ENCODE measurements around the gene BRD4. TPM values are rescaled to one million over a fixed set of nuclear protein-coding genes. Genes with fewer than 3 reads are reported as not detected.

The BRD4 gene
- polyA plus RNA-seq, 2 of the 4 experiments (the other 2 are of a cell fraction) = 8.3 to 22.5 TPM

- Histone ChIP-seq H3K9me3 (no peaks in the 10 kb centered on the region), H3K27ac (no peak overlapping the region), H3K4me2 (no peak overlapping the region), H3K4me1 (peaks cover 74% of the 10 kb centered on the region), H3K4me3 (no peak overlapping the region)
- no peak for ATAC-seq
- DNase-seq (ENCODE audit: low read depth in 1 of 2, low spot score in 1 of 2) = no peak
- ChIA-PET CTCF (no interaction called here), POLR2A (no interaction called here)
- WGBS (ENCODE audit: missing lambda C conversion rate) = 93% methylated on average over 10 of the region's 10 CpGs
- FAIRE-seq = no peak
- TF ChIP-seq CHD4 (IDR thresholded peaks at IDR 0.05; ENCODE audit: borderline replicate concordance) (no peak), JUN (IDR thresholded peaks at IDR 0.05) (no peak), FOSB (CRISPR knock-in tag; IDR thresholded peaks at IDR 0.05) (no peak), HEYL (CRISPR knock-in tag; IDR thresholded peaks at IDR 0.05) (no peak), HOXA7 (CRISPR knock-in tag; IDR thresholded peaks at IDR 0.05) (no peak), ZC3H11A (IDR thresholded peaks at IDR 0.05) (no peak), ZNF302 (CRISPR knock-in tag; IDR thresholded peaks at IDR 0.05) (no peak), NR3C1 (IDR thresholded peaks at IDR 0.05) (no peak), RFX5 (IDR thresholded peaks at IDR 0.05) (no peak), MAZ (IDR thresholded peaks at IDR 0.05; ENCODE audit: borderline replicate concordance, low read depth, low read length) (no peak), HOXB13 (CRISPR knock-in tag; IDR thresholded peaks at IDR 0.05; ENCODE audit: low read depth) (no peak), ZSCAN20 (CRISPR knock-in tag; IDR thresholded peaks at IDR 0.05) (no peak)
- TF ChIP-seq, protein P1, sequence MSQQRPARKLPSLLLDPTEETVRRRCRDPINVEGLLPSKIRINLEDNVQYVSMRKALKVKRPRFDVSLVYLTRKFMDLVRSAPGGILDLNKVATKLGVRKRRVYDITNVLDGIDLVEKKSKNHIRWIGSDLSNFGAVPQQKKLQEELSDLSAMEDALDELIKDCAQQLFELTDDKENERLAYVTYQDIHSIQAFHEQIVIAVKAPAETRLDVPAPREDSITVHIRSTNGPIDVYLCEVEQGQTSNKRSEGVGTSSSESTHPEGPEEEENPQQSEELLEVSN (IDR thresholded peaks at IDR 0.05; ENCODE audit: borderline replicate concordance, low read depth) = no peak
- TF ChIP-seq, protein P2, sequence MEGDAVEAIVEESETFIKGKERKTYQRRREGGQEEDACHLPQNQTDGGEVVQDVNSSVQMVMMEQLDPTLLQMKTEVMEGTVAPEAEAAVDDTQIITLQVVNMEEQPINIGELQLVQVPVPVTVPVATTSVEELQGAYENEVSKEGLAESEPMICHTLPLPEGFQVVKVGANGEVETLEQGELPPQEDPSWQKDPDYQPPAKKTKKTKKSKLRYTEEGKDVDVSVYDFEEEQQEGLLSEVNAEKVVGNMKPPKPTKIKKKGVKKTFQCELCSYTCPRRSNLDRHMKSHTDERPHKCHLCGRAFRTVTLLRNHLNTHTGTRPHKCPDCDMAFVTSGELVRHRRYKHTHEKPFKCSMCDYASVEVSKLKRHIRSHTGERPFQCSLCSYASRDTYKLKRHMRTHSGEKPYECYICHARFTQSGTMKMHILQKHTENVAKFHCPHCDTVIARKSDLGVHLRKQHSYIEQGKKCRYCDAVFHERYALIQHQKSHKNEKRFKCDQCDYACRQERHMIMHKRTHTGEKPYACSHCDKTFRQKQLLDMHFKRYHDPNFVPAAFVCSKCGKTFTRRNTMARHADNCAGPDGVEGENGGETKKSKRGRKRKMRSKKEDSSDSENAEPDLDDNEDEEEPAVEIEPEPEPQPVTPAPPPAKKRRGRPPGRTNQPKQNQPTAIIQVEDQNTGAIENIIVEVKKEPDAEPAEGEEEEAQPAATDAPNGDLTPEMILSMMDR (IDR thresholded peaks at IDR 0.05) = no peak
These were observed 44.8 kb downstream of the BRD4 start for GRCh38 chr19:15287496-15287895.

DNA sequence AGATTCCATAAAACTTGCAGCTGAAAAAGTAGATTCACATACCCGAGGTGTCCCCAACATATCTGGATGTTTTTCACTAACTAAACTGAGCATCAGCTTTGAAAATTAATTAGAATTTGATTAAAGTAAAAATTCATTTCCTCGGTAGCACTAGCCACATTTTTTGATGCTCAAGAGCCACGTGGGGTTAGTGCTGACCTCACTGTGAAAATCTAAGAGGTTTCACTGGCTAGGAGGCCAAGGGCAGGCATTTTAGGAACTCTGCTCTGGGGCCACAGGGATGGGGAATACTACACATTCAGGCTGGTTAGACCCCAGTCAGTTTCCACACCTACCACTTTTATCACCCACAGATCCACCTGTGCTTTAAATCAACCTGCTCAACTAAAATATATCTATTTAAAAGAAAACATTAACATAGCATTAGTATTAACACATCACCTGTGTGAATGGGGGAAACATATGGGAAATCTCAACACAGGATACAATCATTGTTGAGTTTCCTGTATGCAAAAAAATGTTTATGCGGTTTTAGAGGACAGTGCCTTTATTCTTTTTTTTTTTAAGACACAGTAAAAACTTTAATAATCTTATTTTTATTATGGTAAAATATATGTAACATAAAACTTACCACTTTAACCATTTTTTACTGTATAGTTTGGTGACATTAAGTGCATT, 45.5 kb downstream of the BRD4 start:
- FAIRE-seq (no peak), DNase-seq (ENCODE audit: low read depth in 1 of 2, low spot score in 1 of 2) (no peak), ATAC-seq (no peak)
- TF ChIP-seq EP300 (IDR thresholded peaks at IDR 0.05) = no peak
- no peak for TF ChIP-seq HES2 (IDR thresholded peaks at IDR 0.05)
- no peak for TF ChIP-seq JUNB (IDR thresholded peaks at IDR 0.05)
- TF ChIP-seq RCOR1 (IDR thresholded peaks at IDR 0.05; ENCODE audit: low read depth, low read length) = no peak
- no peak for TF ChIP-seq NR3C1 (IDR thresholded peaks at IDR 0.05)
- TF ChIP-seq CBX8 (IDR thresholded peaks at IDR 0.05) = no peak
- TF ChIP-seq CHD2 (IDR thresholded peaks at IDR 0.05; ENCODE audit: low read length, partially characterized antibody) = no peak
- TF ChIP-seq MAFK (IDR thresholded peaks at IDR 0.05; ENCODE audit: partially characterized antibody) = no peak
- no peak for TF ChIP-seq ZNF302 (CRISPR knock-in tag; IDR thresholded peaks at IDR 0.05)
- TF ChIP-seq JUN (IDR thresholded peaks at IDR 0.05) = no peak
- no peak for TF ChIP-seq TP53 (CRISPR knock-in tag; IDR thresholded peaks at IDR 0.05)
- no peak for TF ChIP-seq POLR2A (IDR thresholded peaks at IDR 0.05; ENCODE audit: low read length)
- TF ChIP-seq CEBPB (IDR thresholded peaks at IDR 0.05) = no peak
- CTCF ChIA-PET = no interaction called here
- Histone ChIP-seq H3K9me3 (no peaks in the 10 kb centered on the region), H3K4me3 (no peak overlapping the region), H3K27ac (no peak overlapping the region), H3K4me2 (no peak overlapping the region; the same call in 2 of the 3 replicates), H3K4me1 (peaks cover 75% of the 10 kb centered on the region)
- POLR2A ChIA-PET = no interaction called here
- WGBS (ENCODE audit: missing lambda C conversion rate) = 64% methylated on average over 4 of the region's 4 CpGs

All from A549 (cell line).